GM12865 (cell line): ENCODE measurements around the gene MS4A10.

ENCODE experiments used
- DNase-seq: peaks from one replicate; pipeline ENCODE4 v3.0.0; 2010; ENCODE audit warnings: low read depth
- H3K4me3 ChIP-seq: 2 replicates; pipeline ENCODE4 v1.5.1; 2011; ENCODE audit warnings: mild to moderate bottlenecking, low read depth, low read length, control low read depth
- CTCF ChIP-seq: IDR thresholded peaks from 2 replicates; pipeline ENCODE4 v1.5.1; 2011; ENCODE audit warnings: low read length, control low read depth, low read depth, inconsistent platforms; ENCODE audit not compliant: insufficient read depth; ENCODE audit errors: missing control alignments

Gene MS4A10

GRCh38 chr11:60849641-60850520, 64.7 kb downstream of the MS4A10 start:
- no peak for TF ChIP-seq CTCF
- H3K4me3 ChIP-seq, result no peak overlapping the region
- no peak for DNase-seq
